Stimulated activated naive CD8-positive, alpha-beta T cell treated with anti-CD3 and anti-CD28 coated beads, Interleukin-15, amount 100 ng/mL, for 72 hours (primary cell): ENCODE measurements around the gene CEP78.
A peak's percentile ranks its signal among the peaks of the same experiment; 100 is the strongest.
"Not testable (repeated sequence)": the region's sequence is repeated elsewhere in the genome, so short reads cannot be mapped to it uniquely, and the experiment has no call there.

Experiments used
- ATAC-seq: fragments of 150-1000 bp; cut with Tn5 transposase; 2 replicates; pipeline ENCODE4 v1.10.0; 2021; ENCODE audit warnings: mild to moderate bottlenecking, moderate library complexity
- DNase-seq, 2 donors: peaks; one replicate each; pipeline ENCODE4 v3.0.0; 2021 to 2022
- H3K27ac Mint-ChIP-seq, 2 donors: one replicate each; pipeline ENCODE4 v1.8.0; 2022; ENCODE audit warnings: mild to moderate bottlenecking in 2 of 2, mixed read lengths in 2 of 2, moderate library complexity in 2 of 2
- H3K27me3 Mint-ChIP-seq: one replicate; pipeline ENCODE4 v1.8.0; 2022; ENCODE audit warnings: mixed read lengths
- H3K4me1 Mint-ChIP-seq: one replicate; pipeline ENCODE4 v1.8.0; 2022; ENCODE audit warnings: mild to moderate bottlenecking, mixed read lengths
- H3K4me3 Mint-ChIP-seq, 2 donors: one replicate each; pipeline ENCODE4 v1.8.0; 2022; ENCODE audit warnings: mild to moderate bottlenecking in 2 of 2, mixed read lengths in 2 of 2, moderate library complexity in 1 of 2
- H3K9me3 Mint-ChIP-seq, 2 donors: one replicate each; pipeline ENCODE4 v1.8.0; 2022; ENCODE audit warnings: mixed read lengths in 2 of 2

Gene CEP78

GRCh38 chr9:78214492-78214891, 21.4 kb upstream of the CEP78 start:
- ATAC-seq (no peak), DNase-seq (no peak)
- no peaks in the 10 kb centered on the region for H3K9me3 Mint-ChIP-seq
- no peak overlapping the region for H3K4me3 Mint-ChIP-seq
- H3K4me1 Mint-ChIP-seq: peaks cover 36% of the 10 kb centered on the region
- H3K27me3 Mint-ChIP-seq: no peaks in the 10 kb centered on the region
- H3K27ac Mint-ChIP-seq: no peak overlapping the region

GRCh38 chr9:78215706-78216105, 20.2 kb upstream of the CEP78 start:
- DNase-seq: no peak
- no peak overlapping the region for H3K4me3 Mint-ChIP-seq
- peaks cover 27% of the 10 kb centered on the region for H3K4me1 Mint-ChIP-seq
- no peaks in the 10 kb centered on the region for H3K27me3 Mint-ChIP-seq
- no peak overlapping the region for H3K27ac Mint-ChIP-seq
- no peaks in the 10 kb centered on the region for H3K9me3 Mint-ChIP-seq
- no peak for ATAC-seq

GRCh38 chr9:78218890-78219289, 17.0 kb upstream of the CEP78 start:
- Mint-ChIP-seq H3K4me3 (no peak overlapping the region), H3K27me3 (no peaks in the 10 kb centered on the region), H3K27ac (no peak overlapping the region), H3K9me3 (no peaks in the 10 kb centered on the region), H3K4me1 (peaks cover 2% of the 10 kb centered on the region)
- no peak for DNase-seq
- ATAC-seq: no peak

GRCh38 chr9:78221425-78221824, 14.4 kb upstream of the CEP78 start:
- Mint-ChIP-seq H3K27me3 (no peaks in the 10 kb centered on the region), H3K9me3 (no peaks in the 10 kb centered on the region), H3K4me3 (no peak overlapping the region), H3K27ac (no peak overlapping the region), H3K4me1 (no peaks in the 10 kb centered on the region)
- no peak for DNase-seq
- ATAC-seq: no peak

GRCh38 chr9:78221841-78222240, 14.0 kb upstream of the CEP78 start:
- H3K9me3 Mint-ChIP-seq, ATAC-seq, H3K4me1 Mint-ChIP-seq, H3K27ac Mint-ChIP-seq, DNase-seq, H3K27me3 Mint-ChIP-seq, H3K4me3 Mint-ChIP-seq: not testable (repeated sequence)

GRCh38 chr9:78230761-78231160, 5.1 kb upstream of the CEP78 start:
- Mint-ChIP-seq H3K9me3 (no peaks in the 10 kb centered on the region), H3K27ac (no peak overlapping the region), H3K4me3 (no peak overlapping the region), H3K4me1 (peaks cover 6% of the 10 kb centered on the region), H3K27me3 (no peaks in the 10 kb centered on the region)
- DNase-seq (no peak), ATAC-seq (no peak)

GRCh38 chr9:78232471-78232870, 3.4 kb upstream of the CEP78 start:
- H3K27ac Mint-ChIP-seq, H3K4me3 Mint-ChIP-seq, H3K27me3 Mint-ChIP-seq, H3K9me3 Mint-ChIP-seq, ATAC-seq: not testable (repeated sequence)
- DNase-seq: peak in 1 of 2 donors; percentile 19
- H3K4me1 Mint-ChIP-seq: peaks cover 10% of the 10 kb centered on the region

GRCh38 chr9:78234810-78235209, 1.1 kb upstream of the CEP78 start:
- ATAC-seq (no peak), DNase-seq (no peak)

GRCh38 chr9:78235256-78235761, 566 bp upstream of the CEP78 start:
- peak overlapping the region; percentile 85 to 90 for H3K27ac Mint-ChIP-seq
- ATAC-seq (no peak), DNase-seq (no peak)
- H3K4me3 Mint-ChIP-seq: peak overlapping the region; percentile 83 to 95
- no peaks in the 10 kb centered on the region for H3K27me3 Mint-ChIP-seq
- no peaks in the 10 kb centered on the region for H3K9me3 Mint-ChIP-seq
- peaks cover 34% of the 10 kb centered on the region for H3K4me1 Mint-ChIP-seq

More at GRCh38 chr9:78234810-78235209, 1.1 kb upstream of the CEP78 start:
- Mint-ChIP-seq H3K27ac (peak overlapping the region in 1 of 2 donors; percentile 4), H3K4me1 (peaks cover 34% of the 10 kb centered on the region), H3K4me3 (peak overlapping the region; percentile 83 to 95), H3K9me3 (no peaks in the 10 kb centered on the region), H3K27me3 (no peaks in the 10 kb centered on the region)

- peak overlapping the region; percentile 83 to 95 for H3K4me3 Mint-ChIP-seq
- peak; percentile 17 for ATAC-seq
These were observed 656 bp downstream of the CEP78 start for GRCh38 chr9:78236551-78236910.

GRCh38 chr9:78238046-78239038, 2.5 kb downstream of the CEP78 start:
- no peak for ATAC-seq
- H3K27me3 Mint-ChIP-seq: no peaks in the 10 kb centered on the region
- no peak overlapping the region for H3K27ac Mint-ChIP-seq
- no peaks in the 10 kb centered on the region for H3K9me3 Mint-ChIP-seq
- peak overlapping the region; percentile 16 to 66 for H3K4me3 Mint-ChIP-seq
- DNase-seq: no peak
- H3K4me1 Mint-ChIP-seq: peaks cover 34% of the 10 kb centered on the region

More at GRCh38 chr9:78236551-78236910, 656 bp downstream of the CEP78 start:
- H3K4me1 Mint-ChIP-seq: peaks cover 34% of the 10 kb centered on the region
- H3K9me3 Mint-ChIP-seq: no peaks in the 10 kb centered on the region
- DNase-seq: no peak
- no peaks in the 10 kb centered on the region for H3K27me3 Mint-ChIP-seq
- peak overlapping the region; percentile 49 to 76 for H3K27ac Mint-ChIP-seq

GRCh38 chr9:78239506-78239905, 3.6 kb downstream of the CEP78 start:
- Mint-ChIP-seq H3K4me3 (no peak overlapping the region), H3K27me3 (no peaks in the 10 kb centered on the region), H3K9me3 (no peaks in the 10 kb centered on the region), H3K4me1 (peaks cover 34% of the 10 kb centered on the region), H3K27ac (no peak overlapping the region)
- DNase-seq: no peak
- no peak for ATAC-seq

GRCh38 chr9:78242041-78242440, 6.2 kb downstream of the CEP78 start:
- peaks cover 33% of the 10 kb centered on the region for H3K4me1 Mint-ChIP-seq
- H3K27me3 Mint-ChIP-seq: no peaks in the 10 kb centered on the region
- no peak for DNase-seq
- ATAC-seq: no peak
- no peak overlapping the region for H3K27ac Mint-ChIP-seq
- H3K4me3 Mint-ChIP-seq: no peak overlapping the region
- H3K9me3 Mint-ChIP-seq: no peaks in the 10 kb centered on the region

- Mint-ChIP-seq H3K27me3 (no peaks in the 10 kb centered on the region), H3K9me3 (no peaks in the 10 kb centered on the region), H3K4me1 (peaks cover 22% of the 10 kb centered on the region), H3K27ac (no peak overlapping the region), H3K4me3 (no peak overlapping the region)
- DNase-seq (no peak), ATAC-seq (no peak)
These were observed 7.3 kb downstream of the CEP78 start for GRCh38 chr9:78243130-78243529.

GRCh38 chr9:78245401-78245800, 9.5 kb downstream of the CEP78 start:
- Mint-ChIP-seq H3K4me3 (no peak overlapping the region), H3K27me3 (no peaks in the 10 kb centered on the region), H3K9me3 (no peaks in the 10 kb centered on the region), H3K4me1 (peaks cover 5% of the 10 kb centered on the region), H3K27ac (no peak overlapping the region)
- DNase-seq: no peak
- ATAC-seq: no peak

- Mint-ChIP-seq H3K4me3 (no peak overlapping the region), H3K27ac (no peak overlapping the region), H3K27me3 (no peaks in the 10 kb centered on the region), H3K9me3 (no peaks in the 10 kb centered on the region), H3K4me1 (no peaks in the 10 kb centered on the region)
- no peak for DNase-seq
- no peak for ATAC-seq
These were observed 12.8 kb downstream of the CEP78 start for GRCh38 chr9:78248635-78249034.
